Thymus (tissue), 11 donors: ENCODE measurements around the gene CLIP1. TPM values are rescaled to one million over a fixed set of nuclear protein-coding genes. Genes with fewer than 3 reads are reported as not detected.
"Not testable (repeated sequence)": the region's sequence is repeated elsewhere in the genome, so short reads cannot be mapped to it uniquely, and the experiment has no call there.

ENCODE experiments used
- DNase-seq, 9 donors: peaks; one replicate each; pipeline ENCODE4 v3.0.0-alpha.2; 2013; ENCODE audit warnings: low spot score in 9 of 9, low read depth in 6 of 9, missing footprints in 1 of 9
- H3K27ac ChIP-seq, 2 donors: one replicate each; pipeline ENCODE4 v1.5.1; 2013; ENCODE audit warnings: control low read depth in 1 of 2, low read depth in 1 of 2, low read length in 1 of 2, mild to moderate bottlenecking in 1 of 2, moderate library complexity in 1 of 2
- H3K27me3 ChIP-seq, 2 donors: one replicate each; pipeline ENCODE4 v1.5.1; 2013; ENCODE audit warnings: low read length in 1 of 2; ENCODE audit not compliant: control insufficient read depth in 2 of 2, insufficient read depth in 1 of 2
- H3K36me3 ChIP-seq, 2 donors: one replicate each; pipeline ENCODE4 v1.5.1; 2013; ENCODE audit warnings: low read length in 1 of 2, mild to moderate bottlenecking in 1 of 2, moderate library complexity in 1 of 2; ENCODE audit not compliant: control insufficient read depth in 2 of 2, insufficient read depth in 2 of 2
- H3K4me1 ChIP-seq, 2 donors: one replicate each; pipeline ENCODE4 v1.5.1; 2013; ENCODE audit warnings: low read length in 2 of 2; ENCODE audit not compliant: control insufficient read depth in 2 of 2, insufficient read depth in 2 of 2
- H3K4me3 ChIP-seq, 2 donors: one replicate each; pipeline ENCODE4 v1.5.1; 2013; ENCODE audit warnings: low read length in 2 of 2, control low read depth in 1 of 2, mild to moderate bottlenecking in 1 of 2
- H3K9me3 ChIP-seq, 2 donors: one replicate each; pipeline ENCODE4 v1.5.1; 2013; ENCODE audit warnings: low read length in 1 of 2, mild to moderate bottlenecking in 1 of 2; ENCODE audit not compliant: control insufficient read depth in 2 of 2, insufficient read depth in 1 of 2
- WGBS: extraction: QIAGEN DNeasy Blood & Tissue Kit; methylation state at CpG from one replicate; pipeline ENCODE4 v1.1.7; 2013; 5-methylcytosine and 5-hydroxymethylcytosine counted together
- polyA plus RNA-seq: library from polyadenylated mRNA; stranded (reverse); fragments of 200-250 nt; gene quantifications from one replicate; pipeline ENCODE4 v1.2.3, GENCODE V29; 2013
- total RNA-seq: library from RNA; stranded (reverse); fragments of 120-200 nt; gene quantifications from one replicate; pipeline ENCODE4 v1.2.4, GENCODE V29; 2013
- donor health status: healthy.

Gene CLIP1
- total and polyA plus RNA-seq, 2 donors, result 18.4 to 26.7 TPM

GRCh38 chr12:122275459-122275858 lies 147.0 kb downstream of the CLIP1 start:
- Histone ChIP-seq H3K4me3 (no peak overlapping the region), H3K4me1 (no peaks in the 10 kb centered on the region), H3K27me3 (no peaks in the 10 kb centered on the region), H3K9me3 (no peaks in the 10 kb centered on the region), H3K36me3 (peaks cover 14 to 15% of the 10 kb centered on the region in 2 donors), H3K27ac (no peak overlapping the region)
- DNase-seq, result no peak
- WGBS, result 98% methylated on average over 8 of the region's 8 CpGs

GRCh38 chr12:122266230-122266901 lies 156.1 kb downstream of the CLIP1 start, which contains the start of gene VPS33A:
VPS33A (minus strand) TSS chr12:122266494; CDS start chr12:122266408, 86 bp downstream.
- peak within 1 kb of the TSS; percentile 68 to 86 for H3K4me3 ChIP-seq
- no peaks in the 10 kb centered on the region for H3K27me3 ChIP-seq
- peaks cover 5 to 15% of the 10 kb centered on the region in 2 donors for H3K4me1 ChIP-seq
- H3K36me3 ChIP-seq, result peaks cover 2 to 16% of the 10 kb centered on the region in 2 donors
- WGBS, result under 1% methylated on average over 56 of the region's 56 CpGs
- peak within 1 kb of the TSS; percentile 67 to 97 for H3K27ac ChIP-seq
- H3K9me3 ChIP-seq, result no peaks in the 10 kb centered on the region
- peak; percentile 90 to 99 (median 94) for DNase-seq

GRCh38 chr12:122265886-122266229 lies 156.6 kb downstream of the CLIP1 start:
- Histone ChIP-seq H3K4me3 (peak overlapping the region; percentile 68 to 86), H3K27me3 (no peaks in the 10 kb centered on the region), H3K36me3 (peaks cover 4 to 21% of the 10 kb centered on the region in 2 donors), H3K9me3 (no peaks in the 10 kb centered on the region), H3K27ac (peak overlapping the region; percentile 67 to 97), H3K4me1 (peaks cover 5 to 15% of the 10 kb centered on the region in 2 donors)
- no peak for DNase-seq
- 1% methylated on average over 17 of the region's 17 CpGs for WGBS

DNA sequence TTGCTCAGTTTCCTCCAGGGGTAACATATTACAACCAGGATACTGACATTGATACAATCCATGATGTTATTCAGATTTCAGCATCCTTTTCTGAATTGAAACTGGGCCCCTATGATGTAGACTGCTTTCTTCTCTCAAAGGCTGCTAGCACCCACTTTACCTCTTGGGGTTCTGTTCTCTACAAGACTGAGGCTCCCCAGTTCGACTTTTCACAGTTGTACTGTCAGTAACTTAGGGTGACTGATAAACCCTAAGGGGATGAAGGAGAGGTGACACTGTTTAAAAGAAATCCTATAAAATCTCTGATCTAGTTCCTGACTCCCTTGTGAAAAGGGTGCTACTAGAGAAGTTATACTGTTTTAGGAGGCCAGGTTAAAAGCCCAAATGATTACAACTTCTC lies 157.0 kb downstream of the CLIP1 start:
- no peak for DNase-seq
- no peaks in the 10 kb centered on the region for H3K27me3 ChIP-seq
- WGBS, result 24% methylated on average over 1 of the region's 1 CpG
- peaks cover 4 to 25% of the 10 kb centered on the region in 2 donors for H3K36me3 ChIP-seq
- H3K27ac ChIP-seq, result peak overlapping the region; percentile 67 to 97
- peaks cover 5 to 15% of the 10 kb centered on the region in 2 donors for H3K4me1 ChIP-seq
- H3K9me3 ChIP-seq, result no peaks in the 10 kb centered on the region
- H3K4me3 ChIP-seq, result peak overlapping the region; percentile 68 to 86

DNA sequence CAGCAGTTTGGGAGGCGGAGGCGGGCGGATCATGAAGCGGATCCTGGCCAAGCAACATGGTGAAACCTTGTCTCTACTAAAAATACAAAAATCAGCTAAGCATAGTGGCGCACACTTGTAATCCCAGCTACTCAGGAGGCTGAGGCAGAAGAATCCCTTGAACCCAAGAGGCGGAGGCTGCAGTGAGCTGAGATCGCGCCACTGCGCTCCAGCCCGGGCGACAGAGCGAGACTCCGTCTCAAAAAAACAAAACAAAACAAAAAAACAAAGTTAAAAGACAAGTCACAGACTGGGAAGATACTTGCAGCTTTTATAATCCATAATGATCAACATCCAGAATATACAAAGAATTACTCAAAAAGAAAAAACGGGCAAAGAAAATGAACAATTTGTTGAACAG lies 161.7 kb downstream of the CLIP1 start:
- not testable (repeated sequence) for H3K27me3 ChIP-seq, H3K27ac ChIP-seq, H3K9me3 ChIP-seq, H3K4me3 ChIP-seq, DNase-seq
- peaks cover 3 to 10% of the 10 kb centered on the region in 2 donors for H3K4me1 ChIP-seq
- peaks cover 30 to 55% of the 10 kb centered on the region in 2 donors for H3K36me3 ChIP-seq
- WGBS, result 92% methylated on average over 14 of the region's 14 CpGs

DNA sequence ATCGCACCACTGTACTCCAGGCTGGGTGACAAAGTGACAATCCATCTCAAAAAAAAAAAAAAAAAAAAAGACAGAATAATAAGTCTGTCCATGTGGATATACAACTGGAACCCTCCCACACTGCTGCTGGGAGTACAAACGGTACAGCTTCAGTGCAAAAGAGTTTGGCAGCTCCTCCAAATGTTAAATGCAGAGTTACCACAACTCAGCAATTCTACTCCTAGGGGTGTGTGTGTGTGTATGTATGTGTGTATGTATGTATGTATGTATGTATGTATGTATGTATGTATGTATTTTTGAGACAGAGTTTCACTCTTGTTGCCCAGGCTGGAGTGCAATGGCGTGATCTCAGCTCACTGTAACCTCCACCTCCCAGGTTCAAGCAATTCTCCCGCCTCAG lies 163.5 kb downstream of the CLIP1 start:
- H3K4me1 ChIP-seq, H3K9me3 ChIP-seq, H3K27me3 ChIP-seq, H3K4me3 ChIP-seq, DNase-seq, H3K27ac ChIP-seq: not testable (repeated sequence)
- 94% methylated on average over 4 of the region's 4 CpGs for WGBS
- H3K36me3 ChIP-seq, result peaks cover 34 to 59% of the 10 kb centered on the region in 2 donors

DNA sequence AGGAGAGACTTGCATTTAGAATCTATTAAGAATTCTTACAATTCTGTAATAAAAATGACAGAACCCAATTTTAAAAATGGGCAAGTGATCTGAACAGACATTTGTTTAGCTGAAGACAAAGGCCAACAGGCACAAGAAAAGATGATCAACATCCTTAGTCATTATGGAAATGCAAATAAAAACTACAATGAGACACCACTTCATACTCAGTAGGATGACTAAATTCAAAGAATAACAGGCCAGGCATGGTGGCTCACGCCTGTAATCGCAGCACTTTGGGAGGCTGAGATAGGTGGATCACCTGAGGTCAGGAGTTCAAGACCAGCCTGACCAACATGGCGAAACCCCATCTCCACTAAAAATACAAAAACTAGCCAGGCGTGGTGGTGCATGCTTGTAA lies 164.0 kb downstream of the CLIP1 start:
- not testable (repeated sequence) for H3K27me3 ChIP-seq, H3K4me3 ChIP-seq

DNA sequence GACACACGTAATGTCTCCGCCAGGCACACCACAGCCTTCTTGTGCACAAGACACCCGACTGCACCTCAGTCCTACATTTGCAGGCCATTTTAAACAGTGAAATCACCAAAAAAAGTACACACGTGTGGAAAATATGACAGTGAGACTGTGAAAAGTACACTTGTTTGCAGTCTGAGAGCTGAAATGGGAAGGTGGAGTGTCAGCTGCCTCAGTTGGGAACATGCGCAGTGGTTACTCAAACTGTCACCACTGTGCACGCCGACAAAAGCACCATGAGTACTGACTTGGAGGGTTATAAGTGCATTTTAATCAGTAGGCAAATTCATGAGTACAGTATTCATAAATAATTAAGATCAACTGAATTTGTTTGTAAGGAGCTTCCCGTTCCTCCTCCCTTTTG lies 171.9 kb downstream of the CLIP1 start:
- Histone ChIP-seq H3K4me1 (no peaks in the 10 kb centered on the region), H3K36me3 (peaks cover 35 to 41% of the 10 kb centered on the region in 2 donors), H3K4me3 (no peak overlapping the region), H3K9me3 (no peaks in the 10 kb centered on the region), H3K27ac (no peak overlapping the region), H3K27me3 (no peaks in the 10 kb centered on the region)
- 98% methylated on average over 8 of the region's 8 CpGs for WGBS
- no peak for DNase-seq

More for the DNA sequence above, 164.0 kb downstream of the CLIP1 start:
- 99% methylated on average over 4 of the region's 4 CpGs for WGBS
- DNase-seq, H3K9me3 ChIP-seq, H3K27ac ChIP-seq, H3K4me1 ChIP-seq: not testable (repeated sequence)
- H3K36me3 ChIP-seq, result peaks cover 38 to 59% of the 10 kb centered on the region in 2 donors

- no peak overlapping the region for H3K27ac ChIP-seq
- no peak overlapping the region for H3K4me3 ChIP-seq
- DNase-seq, result no peak
- H3K4me1 ChIP-seq, result no peaks in the 10 kb centered on the region
- 94% methylated on average over 6 of the region's 6 CpGs for WGBS
- no peaks in the 10 kb centered on the region for H3K27me3 ChIP-seq
- no peaks in the 10 kb centered on the region for H3K9me3 ChIP-seq
- H3K36me3 ChIP-seq, result peaks cover 35 to 41% of the 10 kb centered on the region in 2 donors
Measured at GRCh38 chr12:122250047-122250446, 172.4 kb downstream of the CLIP1 start.
